ENCODE results near the gene WNK2.

The WNK2 gene

DNA sequence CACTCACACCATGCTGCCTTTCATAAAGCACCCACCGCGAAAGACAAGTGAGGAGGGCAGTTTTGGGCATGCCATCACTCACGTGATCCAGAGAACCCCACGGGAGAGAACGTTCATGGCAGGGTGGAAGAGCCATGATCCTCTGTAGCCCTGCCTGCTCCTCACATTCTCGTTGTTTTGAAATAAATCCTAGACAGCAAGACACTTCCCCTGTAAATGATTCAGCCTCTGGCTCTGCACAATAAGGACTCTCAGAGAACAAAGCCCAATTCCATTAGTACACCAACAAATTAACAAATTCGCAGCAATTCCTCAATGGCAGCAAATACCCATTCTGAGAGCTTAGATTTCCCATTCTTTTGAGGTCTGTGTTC is 71.5 kb downstream of the WNK2 start:
- no peak for DNase-seq (ENCODE audit: low read depth)

DNA sequence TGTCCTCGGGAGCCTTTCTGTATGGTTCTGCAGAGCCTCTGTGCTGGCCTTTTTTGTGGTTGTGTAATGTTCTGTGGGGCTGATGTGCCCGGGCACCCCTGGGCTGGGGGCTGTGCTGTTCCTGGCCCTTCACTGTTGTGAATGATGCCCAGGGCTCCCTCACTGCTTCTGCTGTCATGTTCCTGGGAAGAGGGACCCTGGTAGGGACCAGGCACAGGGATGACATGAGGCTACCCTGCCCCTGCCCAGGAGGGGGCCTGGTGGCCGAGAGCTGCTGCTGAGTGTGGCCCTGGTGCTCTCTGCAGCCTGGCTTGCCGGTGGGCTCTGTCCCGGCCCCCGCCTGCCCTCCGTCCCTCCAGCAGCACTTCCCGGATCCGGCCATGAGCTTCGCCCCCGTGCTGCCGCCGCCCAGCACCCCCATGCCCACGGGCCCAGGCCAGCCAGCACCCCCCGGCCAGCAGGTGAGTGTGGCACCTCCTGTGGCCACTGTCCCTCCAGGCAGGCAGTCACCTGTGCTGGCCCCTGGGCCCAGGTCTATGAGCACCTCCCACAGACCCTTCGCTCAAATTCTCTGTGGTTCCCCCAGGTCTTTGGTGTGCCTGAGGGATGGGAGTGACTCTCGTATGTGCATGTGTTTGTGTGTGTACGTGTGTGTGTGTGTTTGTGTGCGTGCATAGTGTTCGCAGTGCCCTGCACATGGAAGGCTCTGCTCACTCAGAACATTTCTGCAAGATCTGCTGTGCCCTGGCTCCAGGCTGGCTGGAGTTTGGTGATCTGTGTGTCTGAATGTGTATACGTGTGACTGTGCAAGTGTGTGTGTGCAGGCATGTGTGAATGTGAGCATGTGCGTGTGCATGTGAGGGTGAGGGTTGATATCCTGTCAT is 72.3 kb downstream of the WNK2 start:
- no peak for DNase-seq (ENCODE audit: low read depth)

DNA sequence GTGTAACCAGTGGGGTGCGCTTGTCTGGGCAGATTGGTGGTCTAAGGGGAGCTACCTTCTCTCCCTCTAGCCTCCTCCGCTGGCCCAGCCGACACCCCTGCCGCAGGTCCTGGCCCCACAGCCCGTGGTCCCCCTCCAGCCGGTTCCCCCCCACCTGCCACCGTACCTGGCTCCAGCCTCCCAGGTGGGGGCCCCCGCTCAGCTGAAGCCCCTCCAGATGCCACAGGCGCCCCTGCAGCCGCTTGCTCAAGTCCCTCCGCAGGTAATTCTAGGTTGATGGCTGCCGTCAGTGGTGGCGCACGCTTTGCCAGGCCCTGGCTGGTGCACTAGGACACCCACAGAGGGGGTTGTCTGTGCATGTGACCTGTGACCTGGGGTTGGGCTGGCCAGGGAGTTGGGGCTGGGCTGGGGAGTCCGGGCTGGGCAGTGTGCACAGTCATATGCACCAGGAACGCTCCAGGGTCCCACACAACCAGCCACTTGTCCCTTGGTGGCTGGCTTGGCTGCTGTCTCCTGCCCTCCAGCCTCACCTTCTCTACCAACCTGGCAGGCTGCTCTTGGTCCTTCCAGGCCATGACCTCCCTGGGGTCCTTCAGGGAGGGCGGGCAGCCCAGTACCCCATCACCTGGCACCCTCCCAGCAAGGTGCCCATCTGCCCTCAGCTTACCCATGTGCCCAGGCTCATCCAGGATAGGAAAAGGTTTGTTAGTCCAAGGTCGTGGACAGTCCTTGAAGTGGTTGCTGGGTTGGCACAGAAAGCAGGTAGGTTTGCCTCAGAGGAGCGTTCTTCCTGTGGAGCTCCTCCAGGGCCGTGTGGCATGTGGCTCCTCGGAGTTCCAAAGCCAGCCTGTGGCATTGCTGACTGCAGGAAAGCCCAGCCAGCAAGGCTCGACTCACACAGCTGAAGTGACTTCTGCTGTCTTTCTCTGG is 73.2 kb downstream of the WNK2 start:
- DNase-seq (ENCODE audit: low read depth), result no peak

DNA sequence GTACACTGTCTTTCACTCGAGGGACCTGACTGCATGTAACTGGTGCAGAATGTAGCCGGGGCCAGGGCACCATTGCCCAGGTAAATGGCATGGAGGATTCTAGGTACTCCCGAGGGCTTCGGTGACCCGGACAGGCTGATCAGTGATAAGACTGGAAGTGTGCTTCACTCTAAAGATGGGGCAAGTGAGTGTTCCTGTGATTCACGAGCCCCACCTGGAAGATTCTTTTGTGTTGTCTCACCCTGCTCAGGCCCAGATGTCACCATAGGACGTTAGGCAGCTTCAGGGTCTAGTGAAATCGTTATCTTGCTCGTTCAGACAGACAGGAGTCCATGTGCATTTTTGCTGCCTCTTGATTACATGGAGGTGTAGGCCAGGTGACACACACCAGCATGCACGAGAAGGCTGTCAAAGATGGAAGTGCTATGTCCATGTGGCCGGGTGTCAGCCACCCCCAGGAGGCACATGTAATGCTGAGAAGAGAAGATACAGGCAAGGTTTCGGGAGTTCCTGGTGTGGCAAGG is 73.9 kb downstream of the WNK2 start:
- no peak for DNase-seq (ENCODE audit: low read depth)

DNA sequence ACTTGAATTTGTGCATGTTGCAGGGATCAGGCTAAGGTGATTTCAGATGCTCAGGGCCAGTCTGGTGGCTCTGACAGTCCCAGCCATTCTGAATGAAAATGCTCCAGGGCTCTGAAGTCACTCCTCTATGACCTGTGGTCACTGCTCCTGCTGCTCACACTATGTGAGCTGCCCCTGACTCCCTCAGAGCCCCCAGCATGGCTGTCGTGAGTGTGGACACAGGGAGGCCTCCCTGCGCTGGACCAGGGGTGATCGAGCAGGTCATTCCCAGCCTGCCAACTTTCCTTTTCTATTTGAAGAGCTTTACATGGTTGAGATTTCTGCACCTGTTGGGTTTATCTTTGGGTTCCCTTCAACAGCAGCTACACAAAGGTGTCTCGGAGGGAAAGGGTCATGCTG is 74.5 kb downstream of the WNK2 start:
- no peak for DNase-seq (ENCODE audit: low read depth)

DNA sequence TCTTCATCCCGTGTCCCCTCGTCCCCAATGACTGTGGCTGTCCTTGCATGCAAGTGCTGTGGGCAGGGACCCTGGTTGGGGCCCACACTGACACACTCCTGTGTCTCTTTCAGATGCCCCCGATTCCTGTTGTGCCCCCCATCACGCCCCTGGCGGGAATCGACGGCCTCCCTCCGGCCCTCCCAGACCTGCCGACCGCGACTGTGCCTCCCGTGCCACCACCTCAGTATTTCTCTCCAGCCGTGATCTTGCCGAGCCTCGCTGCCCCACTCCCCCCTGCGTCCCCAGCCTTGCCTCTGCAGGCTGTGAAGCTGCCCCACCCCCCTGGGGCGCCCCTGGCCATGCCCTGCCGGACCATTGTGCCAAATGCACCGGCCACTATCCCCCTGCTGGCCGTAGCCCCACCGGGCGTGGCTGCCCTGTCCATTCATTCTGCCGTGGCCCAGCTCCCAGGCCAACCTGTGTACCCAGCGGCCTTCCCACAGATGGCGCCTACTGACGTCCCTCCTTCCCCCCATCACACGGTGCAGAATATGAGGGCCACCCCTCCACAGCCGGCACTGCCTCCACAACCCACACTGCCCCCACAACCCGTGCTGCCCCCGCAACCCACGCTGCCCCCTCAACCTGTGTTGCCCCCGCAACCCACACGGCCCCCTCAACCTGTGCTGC is 75.0 kb downstream of the WNK2 start:
- DNase-seq (ENCODE audit: low read depth), result no peak

DNA sequence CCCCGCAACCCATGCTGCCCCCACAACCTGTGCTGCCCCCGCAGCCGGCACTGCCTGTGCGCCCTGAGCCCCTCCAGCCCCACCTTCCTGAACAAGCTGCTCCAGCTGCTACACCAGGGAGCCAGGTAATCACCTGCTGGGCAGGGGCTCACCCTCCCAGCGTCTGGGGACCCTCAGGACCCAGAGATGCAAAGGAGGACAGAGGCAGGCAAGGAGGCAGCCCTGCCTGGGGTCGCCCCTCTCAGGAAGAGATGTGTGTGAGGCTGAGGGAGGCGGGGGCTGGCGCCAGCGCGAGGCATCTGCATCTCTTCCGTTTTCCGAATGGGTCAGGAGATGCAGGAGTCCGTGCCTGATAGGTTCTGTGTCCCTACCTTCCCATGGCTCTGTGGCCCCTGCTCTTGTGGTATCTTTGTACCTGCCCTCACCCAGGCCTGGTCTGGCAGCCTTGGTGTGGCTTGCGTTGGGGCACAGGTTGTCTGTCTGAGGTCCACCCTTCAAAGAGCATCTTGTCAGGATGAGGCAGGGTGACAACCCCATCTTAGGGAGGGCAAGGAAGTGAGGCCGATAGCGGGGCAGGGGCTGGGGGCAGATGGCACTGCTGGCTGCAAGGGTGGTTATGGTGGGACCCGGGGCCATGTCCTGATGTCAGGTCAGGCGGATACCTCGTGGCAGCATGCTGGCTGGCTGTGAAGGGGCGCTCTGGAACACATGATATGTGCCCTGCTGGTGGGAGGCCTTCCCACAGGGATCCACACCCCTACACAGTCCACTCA is 75.7 kb downstream of the WNK2 start:
- no peak for DNase-seq (ENCODE audit: low read depth)

DNA sequence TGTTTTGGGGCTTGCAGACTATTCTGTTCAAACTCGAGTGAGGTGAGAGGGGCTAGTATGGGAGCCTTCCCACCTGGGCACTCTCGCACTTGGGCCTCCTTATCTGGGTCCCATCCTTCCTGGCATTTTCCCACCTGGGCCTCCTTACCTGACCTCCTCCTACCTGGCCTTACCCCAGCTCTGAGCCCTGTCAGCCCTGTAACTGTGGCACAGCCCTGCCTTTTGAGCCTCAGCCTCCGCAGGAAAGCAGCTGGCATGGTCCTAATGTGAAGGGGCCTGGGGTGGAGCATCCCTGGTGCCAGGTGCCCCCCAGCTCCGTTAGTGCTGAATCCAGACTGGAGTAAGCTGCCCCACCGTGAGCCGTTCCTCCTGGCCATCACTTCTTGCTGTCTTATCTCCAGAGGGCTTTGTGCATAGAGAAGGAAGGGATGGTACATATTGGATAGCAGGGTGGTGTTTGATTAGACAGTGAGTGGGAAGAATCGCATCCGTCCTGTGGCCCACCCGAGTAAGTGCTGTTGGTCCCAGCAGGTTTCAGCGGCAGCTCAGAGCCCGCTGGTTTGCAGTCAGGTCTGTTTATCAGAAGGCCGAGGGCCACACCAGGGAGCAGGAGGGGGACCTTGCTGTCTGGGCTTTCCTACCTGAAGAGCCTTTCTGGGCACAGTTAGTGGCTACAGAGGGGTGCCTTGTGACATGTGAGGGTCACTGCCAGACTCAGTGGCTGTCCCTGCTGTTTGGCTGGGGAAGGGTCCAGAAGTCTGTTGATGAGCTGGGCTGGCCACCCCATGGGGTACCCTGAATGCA is 76.5 kb downstream of the WNK2 start:
- no peak for DNase-seq (ENCODE audit: low read depth)

DNA sequence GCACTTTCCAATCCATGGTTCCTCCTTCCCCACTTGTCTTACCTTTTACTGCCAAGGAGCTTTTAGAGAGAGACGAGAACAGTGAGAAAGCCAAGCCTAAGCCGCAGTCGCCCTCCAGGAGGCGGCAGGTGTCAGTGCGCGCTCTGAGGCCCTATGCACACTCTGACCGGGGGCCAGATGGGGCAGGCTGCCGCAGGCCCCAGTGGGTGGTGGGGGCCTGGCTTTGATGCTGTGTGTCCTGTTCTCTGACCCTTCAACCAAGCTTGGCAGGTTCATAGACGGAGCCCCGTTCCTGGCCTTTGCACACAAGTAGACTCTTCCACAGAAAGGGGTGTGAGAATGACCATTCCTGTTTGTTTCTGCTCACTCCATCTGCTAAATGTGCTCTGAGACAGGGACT is 77.3 kb downstream of the WNK2 start:
- no peak for DNase-seq (ENCODE audit: low read depth)

DNA sequence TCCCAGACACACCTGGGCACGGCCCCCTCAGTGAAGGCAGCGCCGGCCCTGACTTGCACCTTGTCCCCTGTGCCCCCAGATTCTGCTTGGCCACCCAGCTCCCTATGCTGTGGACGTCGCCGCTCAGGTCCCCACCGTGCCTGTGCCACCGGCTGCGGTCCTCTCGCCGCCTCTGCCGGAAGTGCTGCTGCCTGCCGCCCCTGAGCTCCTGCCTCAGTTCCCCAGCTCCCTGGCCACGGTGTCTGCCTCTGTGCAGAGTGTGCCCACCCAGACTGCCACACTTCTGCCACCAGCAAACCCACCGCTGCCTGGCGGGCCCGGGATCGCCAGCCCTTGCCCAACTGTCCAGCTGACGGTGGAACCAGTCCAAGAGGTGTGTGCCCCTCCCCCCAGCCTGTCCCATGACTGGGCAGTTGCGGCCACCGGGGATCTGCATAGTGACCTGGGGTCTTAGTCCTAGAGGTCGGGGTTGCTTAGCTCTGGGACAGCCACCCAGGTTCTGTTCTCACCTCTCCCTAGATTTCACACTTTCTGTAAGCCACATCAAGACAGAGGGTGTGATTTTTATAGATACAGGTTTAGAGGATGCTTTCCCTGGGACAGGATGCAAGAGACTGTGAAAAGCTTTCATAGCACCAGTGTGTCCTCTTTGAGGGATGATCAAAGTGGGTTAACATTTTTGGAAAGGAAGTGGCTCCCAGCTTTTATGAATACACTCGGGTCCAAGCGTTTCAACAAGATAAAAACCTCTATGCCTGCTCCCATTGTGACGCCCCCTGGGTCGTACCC is 78.0 kb downstream of the WNK2 start:
- no peak for DNase-seq (ENCODE audit: low read depth)

DNA sequence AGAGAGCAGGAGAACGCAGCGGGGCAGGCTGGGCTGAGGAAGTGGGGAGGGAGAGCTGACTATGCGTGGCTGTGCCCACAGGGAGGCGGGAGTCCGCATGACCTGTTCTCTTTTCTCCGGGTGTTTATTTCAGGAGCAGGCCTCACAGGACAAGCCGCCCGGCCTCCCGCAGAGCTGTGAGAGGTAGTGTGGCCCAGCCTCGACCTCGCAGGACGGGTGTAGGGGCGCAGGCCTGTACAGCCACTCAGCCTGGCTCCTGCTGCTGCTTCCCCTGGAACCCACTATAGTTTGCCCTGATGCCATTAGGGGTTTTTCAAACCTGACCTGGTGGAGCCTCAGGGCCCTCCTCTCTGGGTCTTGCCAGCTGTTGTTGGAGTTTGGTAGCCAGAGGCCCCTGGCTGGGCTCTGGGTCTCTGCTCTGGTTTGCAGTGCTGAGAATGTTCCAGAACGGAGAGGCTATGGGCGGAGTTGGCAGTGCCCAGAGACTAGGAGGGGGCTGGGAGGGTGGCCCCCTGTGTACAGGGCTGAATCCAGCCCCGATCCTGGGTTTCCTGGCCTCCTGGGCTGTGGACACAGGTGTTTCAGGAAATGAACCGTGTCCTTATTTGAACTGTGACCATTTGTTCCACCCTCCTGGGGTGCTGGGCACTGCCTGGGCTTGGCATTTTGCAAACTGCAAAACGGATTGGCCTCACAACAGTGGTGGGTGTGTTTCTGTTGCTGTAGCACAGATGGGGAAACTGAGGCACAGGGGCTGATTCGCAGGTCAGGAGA is 78.8 kb downstream of the WNK2 start:
- no peak for DNase-seq (ENCODE audit: low read depth)

DNA sequence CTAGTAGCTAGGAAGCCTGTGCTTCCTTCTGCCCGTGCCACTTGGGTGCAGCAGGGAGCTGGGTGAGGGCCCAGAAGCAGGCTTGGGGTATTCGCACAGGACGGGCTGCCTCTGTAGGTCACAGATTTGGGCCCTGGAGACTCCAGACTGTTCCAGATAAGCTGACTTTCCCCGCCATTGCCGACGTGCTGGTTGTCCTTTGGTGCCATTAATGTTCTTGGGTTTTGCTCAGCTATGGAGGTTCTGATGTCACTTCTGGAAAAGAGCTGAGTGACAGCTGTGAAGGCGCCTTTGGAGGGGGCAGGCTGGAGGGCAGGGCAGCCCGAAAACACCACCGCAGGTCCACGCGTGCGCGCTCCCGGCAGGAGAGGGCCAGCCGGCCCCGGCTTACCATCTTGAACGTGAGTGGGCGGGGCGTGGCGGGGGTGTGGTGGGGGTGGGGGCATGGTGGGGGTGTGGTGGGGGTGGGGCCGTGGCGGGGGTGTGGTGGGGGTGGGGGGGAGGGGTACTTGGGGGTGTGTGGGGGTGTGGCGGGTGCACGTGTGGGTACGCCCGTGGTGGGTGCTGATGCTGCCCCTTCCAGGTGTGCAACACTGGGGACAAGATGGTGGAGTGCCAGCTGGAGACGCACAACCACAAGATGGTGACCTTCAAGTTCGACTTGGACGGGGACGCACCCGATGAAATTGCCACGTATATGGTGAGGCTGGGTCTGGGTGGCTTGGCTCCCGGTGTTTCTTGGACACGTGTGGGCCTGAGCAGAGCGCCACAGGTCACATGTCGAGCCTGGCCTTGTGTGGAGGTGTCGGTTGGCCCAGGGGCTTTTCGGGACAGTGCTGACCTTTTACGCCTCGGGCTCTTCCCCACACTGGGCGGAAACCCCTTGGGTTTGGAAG is 79.6 kb downstream of the WNK2 start:
- no peak for DNase-seq (ENCODE audit: low read depth)

DNA sequence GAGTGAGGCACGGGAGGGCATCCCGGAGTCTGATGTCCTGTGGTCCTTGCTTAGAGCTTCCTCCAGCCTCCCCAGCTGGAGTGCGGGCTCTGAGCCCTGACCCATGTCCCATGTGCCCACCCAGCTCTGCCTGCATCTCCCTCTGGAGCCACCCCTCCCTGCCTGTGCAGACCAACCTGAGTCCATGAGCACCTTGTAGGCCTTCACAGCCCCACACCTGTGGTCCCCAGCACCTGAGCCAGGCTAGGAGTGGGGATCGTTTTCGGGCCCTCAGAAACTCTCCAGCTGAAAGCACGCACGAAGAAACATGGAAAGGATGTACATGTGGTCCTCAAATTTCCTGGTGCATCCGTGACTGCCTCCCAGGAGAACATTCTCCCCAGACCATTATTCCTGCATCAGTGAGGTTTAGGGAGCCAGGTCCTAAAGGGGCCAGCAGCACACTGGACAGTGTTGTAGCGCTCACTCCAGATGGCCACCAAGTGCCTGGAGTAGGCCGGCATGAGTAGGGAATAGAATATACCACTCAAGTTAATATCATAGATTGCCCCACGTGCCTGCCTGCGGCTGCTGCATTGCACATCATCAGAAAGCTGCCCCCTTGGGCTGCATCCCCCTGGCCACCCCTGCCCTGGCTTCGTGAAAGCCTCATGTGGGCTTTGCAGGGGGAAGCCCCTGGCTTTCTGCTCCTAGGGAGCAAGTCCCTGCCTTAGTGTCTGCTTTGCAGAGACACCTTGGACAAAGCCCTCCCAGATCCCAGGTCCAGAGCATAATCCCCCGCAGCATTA is 80.6 kb downstream of the WNK2 start:
- no peak for DNase-seq (ENCODE audit: low read depth)

DNA sequence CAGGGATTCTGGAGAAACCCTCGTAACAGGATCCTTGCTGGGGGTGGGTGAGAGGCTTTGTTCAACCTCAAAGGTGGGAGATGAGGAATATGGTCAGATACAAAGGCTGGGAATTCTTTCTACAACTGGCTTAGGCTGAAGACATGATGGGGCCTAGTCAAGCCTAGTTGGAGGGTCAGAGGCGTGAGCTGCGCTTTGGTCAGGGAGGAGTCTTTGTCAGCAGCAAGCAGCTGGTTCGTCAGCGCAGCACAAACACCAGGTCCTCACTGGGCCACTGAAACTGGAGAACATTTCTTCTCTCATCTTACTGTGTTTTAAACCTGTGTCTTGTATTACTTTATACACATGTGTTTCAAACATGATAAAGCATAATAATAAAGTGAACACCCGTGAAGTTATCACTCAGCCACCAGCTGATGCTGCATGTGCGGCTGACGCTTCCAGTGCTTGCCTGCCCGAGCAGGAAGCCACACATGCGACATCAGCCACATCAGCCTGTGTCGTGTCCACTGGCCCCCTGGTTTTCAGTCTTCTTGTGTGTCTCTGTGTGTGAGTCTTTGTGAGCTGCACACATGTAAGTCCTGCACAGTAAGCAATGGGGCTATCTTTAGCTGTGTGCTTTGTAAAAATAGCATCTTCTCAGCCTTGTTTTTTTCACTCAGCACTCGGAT is 81.5 kb downstream of the WNK2 start:
- no peak for DNase-seq (ENCODE audit: low read depth)

DNA sequence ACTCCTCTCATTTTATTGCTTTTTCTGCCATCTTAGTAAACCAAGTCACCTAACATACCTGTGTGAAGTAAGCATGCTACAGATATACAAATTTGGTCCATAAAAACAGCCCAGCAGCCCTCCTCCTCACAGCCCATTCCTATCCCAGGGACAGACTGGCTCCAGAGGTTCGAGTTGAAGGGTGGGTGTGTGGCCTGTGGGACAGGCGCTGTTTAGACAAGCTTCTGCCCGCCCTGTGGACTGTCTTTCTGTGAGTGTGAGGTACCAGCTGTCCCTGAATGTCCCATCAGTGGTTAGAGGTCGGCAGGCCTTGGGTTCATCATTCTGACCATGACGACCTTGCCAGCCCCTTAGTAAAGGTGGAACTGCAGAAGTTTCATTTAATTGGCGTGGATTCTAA is 82.0 kb downstream of the WNK2 start:
- no peak for DNase-seq (ENCODE audit: low read depth)

DNA sequence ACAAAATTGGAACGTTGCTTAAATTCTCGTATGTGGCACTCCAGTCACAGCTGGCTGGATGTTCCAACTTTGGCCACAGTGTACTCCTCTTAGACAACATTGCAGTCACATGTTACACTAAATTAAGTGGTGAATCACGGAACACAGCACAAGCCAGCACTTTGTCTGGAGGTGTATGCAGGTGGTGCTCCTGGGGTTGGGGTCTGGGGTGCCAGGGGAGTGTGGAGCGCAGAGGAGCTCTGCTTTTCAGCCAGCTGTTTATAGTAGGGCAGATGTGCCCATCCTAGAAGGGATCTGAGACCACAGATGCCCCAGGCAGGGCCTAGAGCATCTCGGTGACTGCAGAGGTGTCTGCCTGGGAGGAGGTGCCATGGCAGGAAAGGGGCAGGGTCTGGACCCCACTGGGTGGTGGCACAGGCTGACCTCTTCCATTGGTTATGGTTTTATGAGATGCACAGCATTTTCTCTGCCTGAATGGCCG is 82.6 kb downstream of the WNK2 start:
- no peak for DNase-seq (ENCODE audit: low read depth)

All from activated T-cell treated with anti-CD3 and anti-CD28 coated beads for 1 hour (primary cell).